GM23338 (cell line): ENCODE data around the gene S100A7A. TPM values are rescaled to one million over a fixed set of nuclear protein-coding genes. Genes with fewer than 3 reads are reported as not detected.

Source experiments
- ATAC-seq: fragments of 200-7000 bp; cut with Tn5 transposase; 3 replicates; pipeline ENCODE4 v1.9.1; 2020
- DNase-seq: peaks from one replicate; pipeline ENCODE4 v3.0.0-alpha.2; 2015; ENCODE audit warnings: low spot score
- H2AFZ ChIP-seq: fragments of 200-600 bp; sonication (generic); 2 replicates; pipeline ENCODE4 v1.8.0; 2016; ENCODE audit warnings: antibody characterized with exemption, mild to moderate bottlenecking, moderate library complexity
- H3F3A ChIP-seq: fragments of 200-600 bp; sonication (generic); replicated peaks from 2 replicates; pipeline ENCODE4 v1.8.0; 2017; ENCODE audit warnings: antibody characterized with exemption, mixed run types, low read depth
- H3K27ac ChIP-seq: fragments of 200-600 bp; sonication (generic); 2 replicates; pipeline ENCODE4 v1.6.1; 2016; ENCODE audit warnings: low read depth
- H3K27me3 ChIP-seq: fragments of 200-600 bp; sonication (generic); 2 replicates; pipeline ENCODE4 v1.8.0; 2016; ENCODE audit warnings: mild to moderate bottlenecking, mixed run types, moderate library complexity; ENCODE audit not compliant: insufficient read depth
- H3K36me3 ChIP-seq: fragments of 200-600 bp; sonication (generic); 2 replicates; pipeline ENCODE4 v1.8.0; 2016; ENCODE audit warnings: mild to moderate bottlenecking; ENCODE audit not compliant: insufficient read depth
- H3K4me1 ChIP-seq: fragments of 200-600 bp; sonication (generic); 2 replicates; pipeline ENCODE4 v1.8.0; 2016; ENCODE audit warnings: mild to moderate bottlenecking, moderate library complexity; ENCODE audit not compliant: insufficient read depth
- H3K4me2 ChIP-seq: fragments of 200-600 bp; sonication (generic); 2 replicates; pipeline ENCODE4 v1.7.1; 2017; ENCODE audit warnings: mixed run types
- H3K4me3 ChIP-seq: fragments of 200-600 bp; sonication (generic); 2 replicates; pipeline ENCODE4 v1.6.1; 2016; ENCODE audit warnings: mixed run types
- H3K79me2 ChIP-seq: fragments of 200-600 bp; sonication (generic); replicated peaks from 2 replicates; pipeline ENCODE4 v1.8.0; 2017; ENCODE audit warnings: mild to moderate bottlenecking; ENCODE audit not compliant: insufficient read depth
- H3K9me2 ChIP-seq: fragments of 200-600 bp; sonication (generic); 2 replicates; pipeline ENCODE4 v1.8.0; 2017; ENCODE audit not compliant: insufficient read depth
- H4K20me1 ChIP-seq: fragments of 200-600 bp; sonication (generic); replicated peaks from 2 replicates; pipeline ENCODE4 v1.8.0; 2017; ENCODE audit warnings: mild to moderate bottlenecking; ENCODE audit not compliant: insufficient read depth
- H3K27ac Mint-ChIP-seq: 2 replicates; pipeline ENCODE4 v1.8.0; 2020; ENCODE audit warnings: inconsistent platforms, mild to moderate bottlenecking, moderate library complexity, mixed read lengths
- H3K27me3 Mint-ChIP-seq: 3 replicates; pipeline ENCODE4 v1.8.0; 2022; ENCODE audit warnings: low read depth, mild to moderate bottlenecking, moderate library complexity, mixed read lengths, inconsistent platforms; ENCODE audit not compliant: insufficient read depth, poor library complexity
- H3K36me3 Mint-ChIP-seq: 3 replicates; pipeline ENCODE4 v1.8.0; 2021; ENCODE audit warnings: low read depth, mild to moderate bottlenecking, inconsistent platforms, moderate library complexity, mixed read lengths
- H3K4me1 Mint-ChIP-seq: 3 replicates; pipeline ENCODE4 v1.8.0; 2020; ENCODE audit warnings: mild to moderate bottlenecking, inconsistent platforms, mixed read lengths
- H3K4me3 Mint-ChIP-seq: 3 replicates; pipeline ENCODE4 v1.8.0; 2021; ENCODE audit warnings: moderate library complexity, mild to moderate bottlenecking, inconsistent platforms, mixed read lengths
- H3K9me3 Mint-ChIP-seq: 3 replicates; pipeline ENCODE4 v1.8.0; 2020; ENCODE audit warnings: moderate library complexity, mild to moderate bottlenecking, inconsistent platforms, mixed read lengths
- CTCF ChIP-seq, 2 experiments: fragments of 200-600 bp in 1 of 2; sonication (generic) in 1 of 2; conservative IDR thresholded peaks; 2 replicates each; pipeline versions ENCODE4 v1.5.1 to v1.6.1; 2016 to 2017; ENCODE audit warnings: antibody characterized with exemption in 2 of 2, low read depth in 2 of 2, mild to moderate bottlenecking in 2 of 2, moderate library complexity in 1 of 2
- EZH2 ChIP-seq: fragments of 200-600 bp; sonication (generic); IDR thresholded peaks from one replicate; pipeline ENCODE4 v1.8.0; 2017; ENCODE audit warnings: antibody characterized with exemption, mild to moderate bottlenecking, low read depth; ENCODE audit not compliant: unreplicated experiment
- JUNB ChIP-seq: IDR thresholded peaks from one replicate; pipeline ENCODE4 v1.6.1; 2016; ENCODE audit warnings: antibody characterized with exemption; ENCODE audit not compliant: unreplicated experiment
- POLR2AphosphoS5 ChIP-seq: IDR thresholded peaks from 2 replicates; pipeline ENCODE4 v1.6.1; 2016; ENCODE audit warnings: antibody characterized with exemption, low read depth
- ZNF114 ChIP-seq: fragments of 250-450 bp; sonication (Bioruptor Pico); IDR thresholded peaks from 2 replicates; pipeline ENCODE4 v1.5.0; 2020; ENCODE audit warnings: mild to moderate bottlenecking, moderate library complexity
- polyA plus RNA-seq: library from polyadenylated mRNA; unstranded; fragments of >200 nt; fragmentation: Nextera tagmentation; extraction: Ambion mirVana; gene quantifications from 2 replicates; pipeline ENCODE4 v1.2.1, GENCODE V29; 2016
- total RNA-seq: library from RNA; depleted of rRNA; stranded (reverse); fragments of >200 nt; shearing (Covaris generic); gene quantifications from 2 replicates; pipeline ENCODE4 v1.2.3, GENCODE V29; 2014
- TF ChIP-seq, protein P1 (sequence below): fragments of 250-450 bp; sonication (Bioruptor Pico); IDR thresholded peaks from 2 replicates; pipeline ENCODE4 v1.5.0; 2020; ENCODE audit warnings: mild to moderate bottlenecking, moderate library complexity
- TF ChIP-seq, protein P2 (sequence below): IDR thresholded peaks from 2 replicates; pipeline ENCODE4 v1.6.1; 2016; ENCODE audit warnings: antibody characterized with exemption

The S100A7A gene
- total and polyA plus RNA-seq, 2 experiments from 2014 or later: not detected

- TF ChIP-seq, protein P1, sequence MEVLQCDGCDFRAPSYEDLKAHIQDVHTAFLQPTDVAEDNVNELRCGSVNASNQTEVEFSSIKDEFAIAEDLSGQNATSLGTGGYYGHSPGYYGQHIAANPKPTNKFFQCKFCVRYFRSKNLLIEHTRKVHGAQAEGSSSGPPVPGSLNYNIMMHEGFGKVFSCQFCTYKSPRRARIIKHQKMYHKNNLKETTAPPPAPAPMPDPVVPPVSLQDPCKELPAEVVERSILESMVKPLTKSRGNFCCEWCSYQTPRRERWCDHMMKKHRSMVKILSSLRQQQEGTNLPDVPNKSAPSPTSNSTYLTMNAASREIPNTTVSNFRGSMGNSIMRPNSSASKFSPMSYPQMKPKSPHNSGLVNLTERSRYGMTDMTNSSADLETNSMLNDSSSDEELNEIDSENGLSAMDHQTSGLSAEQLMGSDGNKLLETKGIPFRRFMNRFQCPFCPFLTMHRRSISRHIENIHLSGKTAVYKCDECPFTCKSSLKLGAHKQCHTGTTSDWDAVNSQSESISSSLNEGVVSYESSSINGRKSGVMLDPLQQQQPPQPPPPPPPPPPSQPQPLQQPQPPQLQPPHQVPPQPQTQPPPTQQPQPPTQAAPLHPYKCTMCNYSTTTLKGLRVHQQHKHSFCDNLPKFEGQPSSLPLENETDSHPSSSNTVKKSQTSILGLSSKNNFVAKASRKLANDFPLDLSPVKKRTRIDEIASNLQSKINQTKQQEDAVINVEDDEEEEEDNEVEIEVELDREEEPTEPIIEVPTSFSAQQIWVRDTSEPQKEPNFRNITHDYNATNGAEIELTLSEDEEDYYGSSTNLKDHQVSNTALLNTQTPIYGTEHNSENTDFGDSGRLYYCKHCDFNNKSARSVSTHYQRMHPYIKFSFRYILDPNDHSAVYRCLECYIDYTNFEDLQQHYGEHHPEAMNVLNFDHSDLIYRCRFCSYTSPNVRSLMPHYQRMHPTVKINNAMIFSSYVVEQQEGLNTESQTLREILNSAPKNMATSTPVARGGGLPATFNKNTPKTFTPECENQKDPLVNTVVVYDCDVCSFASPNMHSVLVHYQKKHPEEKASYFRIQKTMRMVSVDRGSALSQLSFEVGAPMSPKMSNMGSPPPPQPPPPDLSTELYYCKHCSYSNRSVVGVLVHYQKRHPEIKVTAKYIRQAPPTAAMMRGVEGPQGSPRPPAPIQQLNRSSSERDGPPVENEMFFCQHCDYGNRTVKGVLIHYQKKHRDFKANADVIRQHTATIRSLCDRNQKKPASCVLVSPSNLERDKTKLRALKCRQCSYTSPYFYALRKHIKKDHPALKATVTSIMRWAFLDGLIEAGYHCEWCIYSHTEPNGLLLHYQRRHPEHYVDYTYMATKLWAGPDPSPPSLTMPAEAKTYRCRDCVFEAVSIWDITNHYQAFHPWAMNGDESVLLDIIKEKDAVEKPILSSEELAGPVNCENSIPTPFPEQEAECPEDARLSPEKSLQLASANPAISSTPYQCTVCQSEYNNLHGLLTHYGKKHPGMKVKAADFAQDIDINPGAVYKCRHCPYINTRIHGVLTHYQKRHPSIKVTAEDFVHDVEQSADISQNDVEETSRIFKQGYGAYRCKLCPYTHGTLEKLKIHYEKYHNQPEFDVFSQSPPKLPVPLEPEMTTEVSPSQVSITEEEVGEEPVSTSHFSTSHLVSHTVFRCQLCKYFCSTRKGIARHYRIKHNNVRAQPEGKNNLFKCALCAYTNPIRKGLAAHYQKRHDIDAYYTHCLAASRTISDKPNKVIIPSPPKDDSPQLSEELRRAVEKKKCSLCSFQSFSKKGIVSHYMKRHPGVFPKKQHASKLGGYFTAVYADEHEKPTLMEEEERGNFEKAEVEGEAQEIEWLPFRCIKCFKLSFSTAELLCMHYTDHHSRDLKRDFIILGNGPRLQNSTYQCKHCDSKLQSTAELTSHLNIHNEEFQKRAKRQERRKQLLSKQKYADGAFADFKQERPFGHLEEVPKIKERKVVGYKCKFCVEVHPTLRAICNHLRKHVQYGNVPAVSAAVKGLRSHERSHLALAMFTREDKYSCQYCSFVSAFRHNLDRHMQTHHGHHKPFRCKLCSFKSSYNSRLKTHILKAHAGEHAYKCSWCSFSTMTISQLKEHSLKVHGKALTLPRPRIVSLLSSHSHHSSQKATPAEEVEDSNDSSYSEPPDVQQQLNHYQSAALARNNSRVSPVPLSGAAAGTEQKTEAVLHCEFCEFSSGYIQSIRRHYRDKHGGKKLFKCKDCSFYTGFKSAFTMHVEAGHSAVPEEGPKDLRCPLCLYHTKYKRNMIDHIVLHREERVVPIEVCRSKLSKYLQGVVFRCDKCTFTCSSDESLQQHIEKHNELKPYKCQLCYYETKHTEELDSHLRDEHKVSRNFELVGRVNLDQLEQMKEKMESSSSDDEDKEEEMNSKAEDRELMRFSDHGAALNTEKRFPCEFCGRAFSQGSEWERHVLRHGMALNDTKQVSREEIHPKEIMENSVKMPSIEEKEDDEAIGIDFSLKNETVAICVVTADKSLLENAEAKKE: no peak
These were observed 13.2 kb downstream of the S100A7A start (continued) for GRCh38 chr1:153429266-153430165.

GRCh38 chr1:153430166-153430553 is 13.8 kb downstream of the S100A7A start:
- H3K27ac Mint-ChIP-seq: no peak overlapping the region
- H3F3A ChIP-seq: no peaks in the 10 kb centered on the region
- no peaks in the 10 kb centered on the region for H3K79me2 ChIP-seq
- H2AFZ ChIP-seq: no peak overlapping the region
- H3K27ac ChIP-seq: no peak overlapping the region
- ATAC-seq (no peak), DNase-seq (no peak)
- no peak overlapping the region for H3K4me3 ChIP-seq
- no peaks in the 10 kb centered on the region; the same call in 2 of the 3 replicates for H3K4me1 Mint-ChIP-seq
- H3K9me3 Mint-ChIP-seq: no peaks in the 10 kb centered on the region; the same call in 2 of the 3 replicates
- no peak overlapping the region for H3K4me2 ChIP-seq
- H3K4me3 Mint-ChIP-seq: no peak overlapping the region
- no peaks in the 10 kb centered on the region for H3K9me2 ChIP-seq
- no peaks in the 10 kb centered on the region for H3K27me3 ChIP-seq
- no peaks in the 10 kb centered on the region for H3K36me3 ChIP-seq
- peaks cover 5% of the 10 kb centered on the region for H3K27me3 Mint-ChIP-seq
- H4K20me1 ChIP-seq: no peaks in the 10 kb centered on the region
- H3K36me3 Mint-ChIP-seq: no peaks in the 10 kb centered on the region
- TF ChIP-seq EZH2 (no peak), ZNF114 (no peak), CTCF (conservative IDR thresholded peaks at IDR 0.05; ENCODE audit: low read depth in 2 of 2) (no peak), POLR2AphosphoS5 (no peak), JUNB (no peak)
- TF ChIP-seq, protein P2, sequence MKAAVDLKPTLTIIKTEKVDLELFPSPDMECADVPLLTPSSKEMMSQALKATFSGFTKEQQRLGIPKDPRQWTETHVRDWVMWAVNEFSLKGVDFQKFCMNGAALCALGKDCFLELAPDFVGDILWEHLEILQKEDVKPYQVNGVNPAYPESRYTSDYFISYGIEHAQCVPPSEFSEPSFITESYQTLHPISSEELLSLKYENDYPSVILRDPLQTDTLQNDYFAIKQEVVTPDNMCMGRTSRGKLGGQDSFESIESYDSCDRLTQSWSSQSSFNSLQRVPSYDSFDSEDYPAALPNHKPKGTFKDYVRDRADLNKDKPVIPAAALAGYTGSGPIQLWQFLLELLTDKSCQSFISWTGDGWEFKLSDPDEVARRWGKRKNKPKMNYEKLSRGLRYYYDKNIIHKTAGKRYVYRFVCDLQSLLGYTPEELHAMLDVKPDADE: no peak
- H3K4me1 ChIP-seq: no peaks in the 10 kb centered on the region
